Activated T-cell treated with anti-CD3 and anti-CD28 coated beads, Interleukin-2, amount 50 U/mL, for 1 hour (primary cell): ENCODE results near the gene EFCAB6.

Experiments
- DNase-seq: peaks from one replicate; pipeline ENCODE4 v3.0.0-alpha.2; 2020

Gene EFCAB6

GRCh38 chr22:43633631-43634285 is 178.3 kb downstream of the EFCAB6 start:
- DNase-seq, result no peak

DNA sequence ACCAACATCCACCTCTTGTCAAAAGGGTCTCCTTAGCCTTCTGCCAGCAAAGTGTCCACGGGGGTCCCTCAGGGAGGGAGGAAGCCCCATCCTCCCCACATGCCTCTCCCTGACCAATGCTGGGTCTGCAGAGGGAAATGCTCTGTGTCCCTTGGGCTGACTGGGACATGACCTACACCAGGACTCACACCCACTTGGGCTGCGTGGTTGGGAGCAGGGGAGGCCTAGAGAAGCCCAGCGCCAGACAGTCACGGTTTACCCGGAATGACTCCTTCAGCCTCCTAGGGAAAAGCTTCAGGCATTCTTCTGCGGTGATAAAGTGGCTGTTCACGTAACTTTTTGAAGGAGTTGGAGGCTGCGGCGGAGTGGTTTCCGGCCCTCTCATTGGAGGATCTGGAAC is 180.3 kb downstream of the EFCAB6 start:
- DNase-seq, result no peak

DNA sequence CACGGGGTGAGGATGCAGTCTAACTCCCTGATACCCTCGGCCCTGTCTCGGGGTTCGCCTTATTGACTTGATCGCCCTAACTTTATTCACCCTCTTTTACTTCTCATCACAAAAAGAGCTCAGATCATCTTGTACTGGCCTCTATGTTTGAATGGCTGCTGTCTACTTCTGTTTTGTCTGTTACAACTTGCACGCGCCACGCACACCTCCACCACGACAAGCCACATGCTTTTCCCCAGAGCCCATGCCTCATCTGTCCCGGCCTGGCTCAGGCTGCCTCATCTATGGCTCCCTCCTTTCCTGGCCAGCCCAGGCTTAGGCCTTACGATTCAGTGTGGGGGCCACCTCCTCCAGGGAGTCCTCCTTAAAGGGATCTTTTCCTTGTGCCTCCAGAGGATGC is 180.9 kb downstream of the EFCAB6 start:
- no peak for DNase-seq

DNA sequence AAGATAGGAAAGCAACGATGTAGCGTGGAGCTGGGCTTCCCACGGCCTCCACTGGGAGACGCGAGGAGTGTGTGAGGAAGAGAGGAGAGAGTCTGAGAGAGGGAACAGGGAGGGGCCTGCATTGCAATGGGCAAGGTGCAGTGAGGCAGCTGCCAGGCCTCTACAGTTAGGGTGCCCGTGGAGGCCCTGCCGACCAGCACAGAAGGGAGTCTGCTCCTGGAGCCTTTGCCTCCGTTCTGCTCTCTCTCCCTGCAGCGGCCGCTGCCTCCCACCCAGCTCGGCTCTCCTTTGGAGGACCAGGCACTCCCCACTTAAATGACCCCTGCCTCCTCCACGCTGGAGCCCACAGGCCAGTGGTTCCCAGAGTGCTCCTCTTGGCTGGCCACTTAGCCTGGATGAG is 181.7 kb downstream of the EFCAB6 start:
- DNase-seq, result no peak

DNA sequence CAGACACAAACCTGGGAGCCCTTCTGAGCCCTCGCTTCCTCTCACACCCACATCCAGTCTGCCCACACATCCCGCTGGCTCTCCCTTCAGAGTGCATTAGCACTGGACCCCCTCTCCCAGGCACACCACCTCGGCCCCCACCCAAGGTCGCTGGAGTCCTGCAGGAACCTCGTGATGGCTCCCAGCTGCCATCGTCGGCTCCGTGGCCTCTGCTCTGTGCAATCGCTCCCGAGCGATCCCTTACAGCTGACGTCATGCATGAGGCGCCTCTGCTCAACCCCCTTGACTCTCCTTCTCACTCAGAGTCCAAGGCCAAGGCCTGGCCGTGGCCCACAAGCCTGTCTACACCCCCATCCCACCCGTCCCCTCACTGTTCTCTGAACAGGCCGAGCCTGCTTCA is 183.9 kb downstream of the EFCAB6 start:
- no peak for DNase-seq

DNA sequence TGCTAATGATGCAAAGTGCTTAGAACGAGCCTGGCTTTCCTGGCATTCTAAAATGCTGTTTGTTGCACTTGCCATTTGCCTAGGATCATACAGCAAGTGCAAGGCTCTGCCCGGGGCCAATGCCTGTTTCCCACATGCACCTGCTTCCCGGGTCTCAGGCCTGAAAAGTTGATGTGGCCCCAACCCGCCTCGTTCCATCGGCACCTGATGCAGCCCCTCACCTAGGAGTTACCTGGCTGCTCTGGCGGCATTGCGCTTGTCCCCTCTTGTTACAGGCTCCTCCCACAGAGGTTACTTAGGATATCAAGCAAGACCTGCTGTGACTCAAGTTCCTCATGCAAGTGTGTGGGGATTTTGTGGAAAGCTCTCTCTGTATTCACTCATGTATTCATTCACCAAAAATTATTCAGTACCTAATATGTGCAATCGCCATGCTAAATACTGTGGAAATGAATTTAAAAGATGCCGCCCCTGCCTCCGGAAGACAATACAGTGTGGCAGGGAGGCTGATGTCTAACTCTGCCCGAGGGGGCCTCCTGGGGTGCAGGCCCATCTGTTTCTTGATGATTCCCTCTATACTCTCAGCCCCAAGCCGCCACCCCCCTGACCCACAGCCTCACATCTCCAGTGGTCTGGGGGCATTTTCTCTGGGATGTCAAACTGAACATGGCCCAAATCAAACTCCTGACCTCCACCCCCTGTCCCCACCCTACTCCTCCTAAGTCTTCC is 184.5 kb downstream of the EFCAB6 start:
- no peak for DNase-seq

DNA sequence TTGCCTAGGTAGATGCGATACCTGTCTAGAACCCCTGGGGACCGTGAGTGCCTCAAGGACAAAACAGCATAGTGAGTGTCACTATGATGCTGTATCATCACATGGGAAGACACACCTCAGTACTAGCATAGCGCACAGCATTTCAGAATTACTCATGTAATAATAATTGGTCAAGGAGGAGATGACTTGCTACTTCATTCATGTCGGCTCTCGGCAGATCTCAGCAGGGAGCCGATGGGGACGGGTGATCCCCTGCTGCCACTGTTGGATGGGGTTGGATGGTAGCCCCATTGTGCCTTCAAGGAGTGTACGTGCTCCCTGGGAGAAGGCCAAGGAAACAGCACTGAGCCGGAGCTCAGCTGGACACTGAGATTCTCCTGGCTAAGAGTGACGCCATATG is 186.9 kb downstream of the EFCAB6 start:
- no peak for DNase-seq

DNA sequence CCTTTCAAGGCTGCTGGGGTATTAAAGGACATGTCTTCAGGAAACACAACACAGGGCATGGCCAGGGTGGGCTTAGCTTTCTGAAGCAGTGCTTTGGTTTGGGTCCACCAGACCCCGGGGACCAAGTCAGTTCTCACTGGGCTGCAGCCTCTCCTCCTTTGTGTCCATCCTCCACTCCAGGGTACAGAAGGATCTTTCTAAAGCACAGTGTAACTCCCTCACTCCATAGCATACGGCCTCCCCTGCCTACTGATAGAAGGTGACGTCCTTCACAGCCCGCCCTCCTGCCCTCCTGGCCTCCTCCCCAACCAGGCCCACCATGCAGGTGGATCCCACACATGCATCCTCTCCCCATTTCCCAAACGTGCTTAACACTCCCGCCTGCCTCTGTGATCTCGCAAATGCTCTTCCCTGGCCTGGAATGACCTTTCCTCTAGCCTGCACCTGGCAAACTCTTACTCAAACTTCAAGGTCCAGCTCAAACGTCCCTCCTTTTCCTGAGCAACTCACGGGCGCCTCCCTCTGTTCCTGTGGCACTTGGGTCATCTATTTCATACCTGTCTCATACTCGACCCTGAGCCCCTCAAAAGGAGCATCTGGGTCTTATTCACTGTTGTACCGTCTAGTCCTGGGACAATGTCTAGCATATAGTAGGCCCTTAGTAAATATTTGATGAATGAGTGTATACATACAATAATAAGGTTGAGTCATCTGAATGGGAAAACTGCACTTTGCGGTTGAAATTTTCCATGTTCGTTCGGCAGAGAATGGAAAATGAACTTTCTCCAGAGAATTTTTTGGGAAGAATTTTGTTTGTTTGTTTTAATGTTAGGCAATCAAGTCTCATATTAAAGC is 187.7 kb downstream of the EFCAB6 start:
- no peak for DNase-seq

- no peak for DNase-seq
Observed at GRCh38 chr22:43622886-43623285, 189.2 kb downstream of the EFCAB6 start.

GRCh38 chr22:43620197-43620596 is 191.9 kb downstream of the EFCAB6 start:
- no peak for DNase-seq

GRCh38 chr22:43618517-43618916 is 193.6 kb downstream of the EFCAB6 start:
- no peak for DNase-seq

- DNase-seq, result no peak
Observed at GRCh38 chr22:43616645-43617044, 195.5 kb downstream of the EFCAB6 start.

GRCh38 chr22:43600265-43600664 is 211.8 kb downstream of the EFCAB6 start:
- DNase-seq, result no peak

DNA sequence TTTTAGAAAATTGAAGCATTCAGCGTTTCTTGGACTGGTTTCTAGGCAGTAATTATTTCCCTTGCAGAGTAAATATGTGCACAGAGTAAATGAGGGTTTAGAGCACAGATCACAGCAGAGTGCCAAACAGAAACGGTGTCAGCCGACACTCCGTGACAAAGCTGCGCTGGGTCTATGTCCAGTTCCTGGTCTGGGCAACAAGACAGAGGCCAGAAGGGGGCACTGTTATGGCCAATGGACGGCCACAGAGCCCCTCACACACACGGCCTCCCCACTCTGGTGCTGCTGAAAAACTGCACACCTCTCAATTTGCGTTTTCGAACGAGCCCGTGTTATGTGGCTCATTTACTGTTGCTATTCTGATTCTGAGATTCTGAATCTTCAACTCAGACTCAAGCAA is 219.6 kb downstream of the EFCAB6 start:
- no peak for DNase-seq

- DNase-seq, result no peak
Observed at GRCh38 chr22:43591380-43591779, 220.7 kb downstream of the EFCAB6 start.

- no peak for DNase-seq
Observed at GRCh38 chr22:43587574-43587973, 224.5 kb downstream of the EFCAB6 start.

- no peak for DNase-seq
Observed at GRCh38 chr22:43583501-43583900, 228.6 kb downstream of the EFCAB6 start.

DNA sequence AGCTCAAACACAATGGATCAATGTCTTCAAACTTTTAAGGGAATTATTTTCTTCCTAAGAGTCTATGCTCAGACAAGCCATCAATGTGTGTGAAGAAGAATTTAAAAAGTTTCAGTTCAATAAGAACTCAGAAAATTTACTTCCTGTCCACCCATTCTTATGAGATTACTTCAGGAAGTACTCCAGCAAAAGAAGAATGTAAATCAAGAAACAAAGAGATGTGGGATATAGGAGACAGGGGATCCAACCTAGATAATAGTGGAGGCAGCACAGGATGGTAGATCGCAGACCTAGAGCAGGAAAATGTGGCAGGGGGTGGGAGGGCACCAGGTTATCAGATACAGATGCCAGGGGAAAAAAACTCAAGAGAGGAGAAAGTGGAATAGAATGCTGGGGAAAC is 229.7 kb downstream of the EFCAB6 start:
- no peak for DNase-seq

- DNase-seq, result no peak
Observed at GRCh38 chr22:43580271-43580750, 231.8 kb downstream of the EFCAB6 start.

GRCh38 chr22:43574738-43575137 is 237.4 kb downstream of the EFCAB6 start:
- no peak for DNase-seq

GRCh38 chr22:43572710-43573109 is 239.4 kb downstream of the EFCAB6 start:
- DNase-seq, result no peak

DNA sequence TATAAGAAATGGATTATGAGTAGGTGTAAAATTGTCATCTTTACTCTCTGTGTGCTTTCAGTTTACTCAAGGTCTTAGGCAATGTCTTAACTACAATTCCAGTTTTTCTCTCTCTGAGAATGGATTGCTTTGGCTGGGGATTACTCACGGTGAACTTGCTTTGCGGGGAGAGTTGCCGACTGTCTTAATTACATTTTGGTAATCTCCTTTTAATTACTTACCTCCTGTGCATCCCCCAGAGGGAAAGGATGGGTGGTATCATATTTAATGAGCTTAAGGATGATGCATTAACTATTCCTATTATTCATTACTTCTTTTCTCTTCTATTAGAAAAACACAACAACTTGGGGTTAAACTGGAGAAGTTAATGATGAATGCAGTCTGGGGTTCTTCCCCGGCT is 240.9 kb downstream of the EFCAB6 start:
- DNase-seq, result no peak

GRCh38 chr22:43570531-43571165 is 241.5 kb downstream of the EFCAB6 start:
- DNase-seq, result no peak
